Measurements from ENCODE around the gene COQ10B.

The COQ10B gene

GRCh38 chr2:197502685-197503084 is 49.3 kb downstream of the COQ10B start:
- no peak for DNase-seq

- no peak for DNase-seq
These were observed 50.6 kb downstream of the COQ10B start for GRCh38 chr2:197504000-197504399.

DNA sequence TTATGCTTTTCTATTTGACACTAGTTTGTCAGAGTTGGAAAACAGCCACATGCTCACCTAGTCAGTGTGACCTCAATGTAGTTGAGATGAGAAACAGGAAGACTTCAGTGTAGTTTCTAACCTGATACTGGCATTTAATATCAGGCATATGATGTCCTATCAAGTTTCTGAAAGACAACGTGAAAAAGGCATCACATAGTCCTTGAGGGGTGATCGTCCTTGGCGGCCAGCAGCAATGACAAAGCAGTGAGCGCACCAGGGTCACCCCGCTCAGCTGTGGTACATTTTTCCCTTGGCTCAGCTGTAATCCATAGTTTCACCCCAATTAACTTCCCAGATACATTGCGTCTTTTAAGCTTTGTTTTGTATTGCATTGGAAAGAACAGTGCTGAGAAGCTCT is 51.2 kb downstream of the COQ10B start:
- DNase-seq, result no peak

DNA sequence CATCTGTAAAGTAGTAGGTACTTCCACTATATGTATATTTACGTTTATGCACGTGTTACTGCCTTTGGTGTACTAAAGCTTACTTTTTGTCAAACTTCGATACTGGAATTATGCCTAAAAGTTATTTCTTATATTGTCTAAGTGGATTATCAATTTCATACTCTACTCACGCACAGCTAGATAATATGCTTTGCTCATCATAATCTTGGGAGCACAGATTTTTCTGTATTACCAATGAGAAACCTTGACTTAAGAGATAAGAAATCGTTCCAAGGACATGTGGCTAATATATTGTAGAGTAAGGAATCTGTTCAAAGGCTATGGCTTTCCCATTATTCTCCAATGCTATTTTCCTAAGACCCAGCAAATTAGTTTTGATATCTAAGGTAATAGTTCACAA is 53.3 kb downstream of the COQ10B start:
- DNase-seq, result no peak

DNA sequence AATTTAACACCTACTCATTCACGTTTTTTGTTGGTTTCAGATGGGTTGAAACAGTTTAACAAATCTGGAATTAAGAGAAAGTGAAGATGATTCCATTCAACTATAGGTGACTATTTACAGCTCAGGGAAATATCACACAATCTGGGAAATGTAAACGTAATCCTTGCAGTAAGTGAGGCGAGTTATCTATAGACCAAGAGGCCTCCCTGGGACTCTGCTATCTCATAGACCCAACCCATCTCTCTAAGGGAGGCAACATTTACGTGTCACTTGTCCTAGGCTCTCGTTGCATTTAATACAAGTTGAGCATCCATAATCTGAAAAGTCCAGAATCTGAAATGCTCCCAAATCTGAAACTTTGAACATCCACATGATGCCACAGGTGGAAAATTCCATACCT is 60.6 kb downstream of the COQ10B start:
- no peak for DNase-seq

GRCh38 chr2:197514754-197515153 is 61.4 kb downstream of the COQ10B start:
- peak; percentile 43 for DNase-seq

GRCh38 chr2:197515315-197515738 is 62.0 kb downstream of the COQ10B start:
- no peak for DNase-seq

GRCh38 chr2:197515739-197516392 is 62.5 kb downstream of the COQ10B start, which contains the start of gene MOB4:
MOB4 (plus strand) TSS chr2:197516066; CDS start chr2:197516087, 21 bp downstream.
- DNase-seq, result peak; percentile 93

- no peak for DNase-seq
These were observed 63.0 kb downstream of the COQ10B start for GRCh38 chr2:197516393-197516761.

- no peak for DNase-seq
These were observed 63.8 kb downstream of the COQ10B start for GRCh38 chr2:197517150-197517549.
